GM21528 (cell line): Measurements from ENCODE around the gene ADAM11.

Experiments
- ATAC-seq: cut with Tn5 transposase; IDR thresholded peaks from one replicate; pipeline ENCODE4 v1.9.1; 2021; ENCODE audit warnings: mild to moderate bottlenecking, moderate library complexity; ENCODE audit not compliant: unreplicated experiment, low FRiP score

The ADAM11 gene

DNA sequence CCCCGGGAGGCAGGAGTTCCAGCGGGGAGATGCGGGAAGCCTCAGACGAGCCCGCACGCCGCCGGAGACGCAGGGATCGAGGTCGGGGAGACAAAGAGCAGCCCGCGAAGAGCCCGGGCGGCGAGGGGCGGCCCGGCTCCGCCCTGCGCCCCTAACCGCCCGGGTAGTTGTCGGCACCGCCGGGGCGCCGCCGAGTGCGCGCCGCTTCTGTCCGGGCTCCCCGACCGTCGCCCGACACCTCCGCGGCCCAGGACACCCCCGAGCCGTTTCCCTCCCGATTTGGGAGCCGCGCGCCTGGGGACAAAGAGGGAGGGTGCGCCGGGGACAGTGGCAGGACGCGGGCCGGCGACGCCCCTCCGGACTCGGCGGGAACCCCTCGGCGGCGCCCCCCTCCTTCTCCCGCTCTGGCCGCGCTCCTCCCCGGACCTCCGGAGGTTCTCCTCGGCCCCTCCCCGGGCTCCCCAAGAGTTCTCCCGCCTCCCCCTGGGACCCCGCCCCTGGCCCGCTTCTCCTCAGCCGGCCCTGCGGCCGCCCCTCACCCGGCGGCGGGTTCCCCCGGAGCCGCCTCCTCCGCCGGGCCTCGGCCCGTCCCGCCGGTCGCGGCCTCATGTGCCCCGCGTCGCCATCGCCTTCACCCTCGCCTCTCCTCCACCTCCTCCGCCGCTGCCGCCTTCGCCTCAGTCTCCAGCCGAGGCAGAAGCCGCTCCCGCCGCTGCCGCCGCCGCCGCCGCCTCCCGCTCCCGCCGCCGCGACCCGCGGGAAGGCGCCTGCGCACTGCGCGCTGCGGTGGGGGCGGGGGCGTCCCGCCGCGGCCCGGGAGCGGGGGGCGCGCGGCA, 71.0 kb downstream of the ADAM11 start, which contains the start of gene GJC1:
Gene GJC1 (minus strand): TSS at position 765 of the 836 bp plus-strand sequence. CDS start 24,470 bp downstream, outside the sequence.
- no peak for ATAC-seq

- ATAC-seq: no peak
These were observed 71.8 kb downstream of the ADAM11 start for GRCh38 chr17:44830359-44831288.

GRCh38 chr17:44831371-44831770, 72.6 kb downstream of the ADAM11 start:
- no peak for ATAC-seq
